Measurements from ENCODE around the gene RIC8A. TPM values are rescaled to one million over a fixed set of nuclear protein-coding genes. Genes with fewer than 3 reads are reported as not detected.

Gene RIC8A
- total RNA-seq, 1 donor from 2014 or later = 122 TPM

DNA sequence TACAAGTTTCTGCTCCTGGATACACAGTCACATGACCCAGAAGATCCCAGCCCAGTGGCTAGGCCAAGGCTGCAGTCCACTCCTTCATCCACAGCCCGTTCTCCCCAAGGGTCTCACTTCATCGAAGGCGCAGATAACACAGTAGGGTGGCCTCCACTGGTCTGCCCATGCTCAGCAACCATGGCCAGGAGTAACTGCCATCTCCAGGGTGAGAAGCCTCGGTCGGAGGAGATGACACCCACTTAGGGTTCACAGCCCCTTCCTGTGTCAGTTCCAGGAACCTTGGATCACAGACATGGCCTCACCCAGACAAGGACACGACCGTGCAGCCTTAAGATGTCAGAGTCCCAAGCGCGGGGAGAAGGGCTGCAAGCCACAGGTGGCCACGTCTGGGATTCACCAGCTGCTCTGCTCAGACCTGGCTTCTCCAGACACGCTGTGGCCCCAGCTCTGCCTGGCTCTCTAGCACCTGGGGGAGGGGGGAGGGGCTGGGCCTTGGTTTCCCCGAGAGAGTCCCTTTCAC, 2.9 kb upstream of the RIC8A start:
- no peaks in the 10 kb centered on the region for H3K9me3 Mint-ChIP-seq
- H3K36me3 Mint-ChIP-seq (ENCODE audit: low read depth) = peaks cover 3% of the 10 kb centered on the region
- H3K4me1 Mint-ChIP-seq = peaks cover 22% of the 10 kb centered on the region
- H3K27ac Mint-ChIP-seq (ENCODE audit: unreplicated experiment) = no peak overlapping the region
- DNase-seq (ENCODE audit: low read depth, low spot score) = no peak
- peak overlapping the region; percentile 73 for H3K4me3 Mint-ChIP-seq
- peaks cover 4% of the 10 kb centered on the region for H3K27me3 Mint-ChIP-seq (ENCODE audit: low read depth)
- TF ChIP-seq, protein P1, sequence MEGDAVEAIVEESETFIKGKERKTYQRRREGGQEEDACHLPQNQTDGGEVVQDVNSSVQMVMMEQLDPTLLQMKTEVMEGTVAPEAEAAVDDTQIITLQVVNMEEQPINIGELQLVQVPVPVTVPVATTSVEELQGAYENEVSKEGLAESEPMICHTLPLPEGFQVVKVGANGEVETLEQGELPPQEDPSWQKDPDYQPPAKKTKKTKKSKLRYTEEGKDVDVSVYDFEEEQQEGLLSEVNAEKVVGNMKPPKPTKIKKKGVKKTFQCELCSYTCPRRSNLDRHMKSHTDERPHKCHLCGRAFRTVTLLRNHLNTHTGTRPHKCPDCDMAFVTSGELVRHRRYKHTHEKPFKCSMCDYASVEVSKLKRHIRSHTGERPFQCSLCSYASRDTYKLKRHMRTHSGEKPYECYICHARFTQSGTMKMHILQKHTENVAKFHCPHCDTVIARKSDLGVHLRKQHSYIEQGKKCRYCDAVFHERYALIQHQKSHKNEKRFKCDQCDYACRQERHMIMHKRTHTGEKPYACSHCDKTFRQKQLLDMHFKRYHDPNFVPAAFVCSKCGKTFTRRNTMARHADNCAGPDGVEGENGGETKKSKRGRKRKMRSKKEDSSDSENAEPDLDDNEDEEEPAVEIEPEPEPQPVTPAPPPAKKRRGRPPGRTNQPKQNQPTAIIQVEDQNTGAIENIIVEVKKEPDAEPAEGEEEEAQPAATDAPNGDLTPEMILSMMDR (conservative IDR thresholded peaks at IDR 0.05) = no peak

GRCh38 chr11:205221-206001, 2.1 kb upstream of the RIC8A start:
- H3K4me1 Mint-ChIP-seq = peaks cover 28% of the 10 kb centered on the region
- DNase-seq (ENCODE audit: low read depth, low spot score) = no peak
- H3K27ac Mint-ChIP-seq (ENCODE audit: unreplicated experiment) = no peak overlapping the region
- H3K4me3 Mint-ChIP-seq = peak overlapping the region; percentile 94
- H3K9me3 Mint-ChIP-seq = no peaks in the 10 kb centered on the region
- peaks cover 4% of the 10 kb centered on the region for H3K27me3 Mint-ChIP-seq (ENCODE audit: low read depth)
- TF ChIP-seq, protein P1 (conservative IDR thresholded peaks at IDR 0.05) = no peak
- H3K36me3 Mint-ChIP-seq (ENCODE audit: low read depth) = peaks cover 3% of the 10 kb centered on the region

- DNase-seq (ENCODE audit: low read depth, low spot score) = no peak
- Mint-ChIP-seq H3K27me3 (ENCODE audit: low read depth) (peaks cover 4% of the 10 kb centered on the region), H3K4me1 (peaks cover 28% of the 10 kb centered on the region), H3K27ac (ENCODE audit: unreplicated experiment) (no peak overlapping the region), H3K36me3 (ENCODE audit: low read depth) (peaks cover 3% of the 10 kb centered on the region), H3K4me3 (peak overlapping the region; percentile 94), H3K9me3 (no peaks in the 10 kb centered on the region)
- TF ChIP-seq, protein P1 (conservative IDR thresholded peaks at IDR 0.05) = no peak
These were observed 1.5 kb upstream of the RIC8A start for GRCh38 chr11:206002-206384.

DNA sequence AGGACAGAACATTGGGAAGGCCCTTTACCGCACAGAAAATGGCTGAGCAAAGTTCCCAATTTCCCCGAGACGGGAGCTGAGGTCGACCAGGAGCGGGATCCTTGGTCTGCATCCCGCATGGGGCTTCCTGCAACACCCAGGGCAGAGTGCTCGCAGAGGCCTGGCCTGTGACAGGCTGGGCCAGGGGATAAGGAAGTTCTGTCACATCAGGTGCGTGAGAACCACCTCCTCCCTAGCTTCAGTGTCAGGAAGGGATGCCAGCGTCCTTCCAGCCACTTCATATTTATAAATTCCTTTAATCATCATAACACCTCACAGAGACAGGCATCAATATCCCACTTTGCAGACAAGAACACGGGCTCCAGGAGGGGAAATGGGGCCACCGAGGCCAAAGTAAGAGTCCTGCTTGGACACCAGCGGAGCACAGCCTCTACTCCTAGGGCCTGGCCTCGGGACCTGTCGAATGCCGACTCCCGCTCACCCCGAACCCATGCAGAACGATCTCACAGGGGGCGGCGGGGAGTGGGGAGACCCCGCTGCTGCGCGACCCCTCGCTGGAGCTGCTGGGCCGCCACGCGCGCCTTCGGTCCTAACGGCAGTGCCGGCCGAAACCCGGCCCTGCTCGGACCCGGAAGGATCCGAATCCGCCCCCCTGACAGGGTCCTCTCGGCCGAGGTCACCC, 841 bp upstream of the RIC8A start:
- peaks cover 32% of the 10 kb centered on the region for H3K4me1 Mint-ChIP-seq
- no peak overlapping the region for H3K27ac Mint-ChIP-seq (ENCODE audit: unreplicated experiment)
- peaks cover 4% of the 10 kb centered on the region for H3K27me3 Mint-ChIP-seq (ENCODE audit: low read depth)
- H3K36me3 Mint-ChIP-seq (ENCODE audit: low read depth) = peaks cover 7% of the 10 kb centered on the region
- H3K9me3 Mint-ChIP-seq = no peaks in the 10 kb centered on the region
- peak overlapping the region; percentile 100 for H3K4me3 Mint-ChIP-seq
- TF ChIP-seq, protein P1 (conservative IDR thresholded peaks at IDR 0.05) = no peak
- DNase-seq (ENCODE audit: low read depth, low spot score) = no peak

DNA sequence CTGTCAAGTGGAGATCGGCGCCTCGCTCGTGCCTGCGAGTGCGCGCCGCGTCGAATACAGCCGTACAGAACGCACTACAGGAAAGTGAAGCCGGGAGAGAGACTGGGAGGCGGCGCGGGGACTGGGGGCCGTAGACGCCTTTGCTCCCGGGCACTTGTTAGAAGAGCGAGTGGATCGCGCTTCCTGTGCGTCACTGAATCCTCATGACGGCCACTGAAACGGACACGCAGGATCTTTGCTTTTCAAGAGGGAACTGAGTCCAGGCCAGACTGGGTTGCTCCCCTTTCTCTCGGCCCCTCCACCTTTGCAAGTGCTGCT, 314 bp downstream of the RIC8A start:
- peaks cover 32% of the 10 kb centered on the region for H3K4me1 Mint-ChIP-seq

More for the DNA sequence above, 314 bp downstream of the RIC8A start:
- no peak for DNase-seq (ENCODE audit: low read depth, low spot score)
- TF ChIP-seq, protein P1 (conservative IDR thresholded peaks at IDR 0.05) = no peak
- peak overlapping the region; percentile 99 for H3K27ac Mint-ChIP-seq (ENCODE audit: unreplicated experiment)
- H3K36me3 Mint-ChIP-seq (ENCODE audit: low read depth) = peaks cover 7% of the 10 kb centered on the region
- H3K27me3 Mint-ChIP-seq (ENCODE audit: low read depth) = peaks cover 4% of the 10 kb centered on the region
- peak overlapping the region; percentile 100 for H3K4me3 Mint-ChIP-seq
- no peaks in the 10 kb centered on the region for H3K9me3 Mint-ChIP-seq
